PC-3 (cell line): ENCODE results near the gene ABLIM2.

Source experiments
- EZH2 ChIP-seq: fragments of 300-600 bp; sonication (generic); IDR thresholded peaks from one replicate; pipeline ENCODE4 v1.6.1; 2017; ENCODE audit warnings: antibody characterized with exemption, mild to moderate bottlenecking, low read length; ENCODE audit not compliant: unreplicated experiment
- TF ChIP-seq, protein P1 (sequence below): fragments of 300-600 bp; sonication (generic); conservative IDR thresholded peaks from 2 replicates; pipeline ENCODE4 v1.5.1; 2017; ENCODE audit warnings: antibody characterized with exemption, low read depth, mild to moderate bottlenecking, low read length

DNA sequence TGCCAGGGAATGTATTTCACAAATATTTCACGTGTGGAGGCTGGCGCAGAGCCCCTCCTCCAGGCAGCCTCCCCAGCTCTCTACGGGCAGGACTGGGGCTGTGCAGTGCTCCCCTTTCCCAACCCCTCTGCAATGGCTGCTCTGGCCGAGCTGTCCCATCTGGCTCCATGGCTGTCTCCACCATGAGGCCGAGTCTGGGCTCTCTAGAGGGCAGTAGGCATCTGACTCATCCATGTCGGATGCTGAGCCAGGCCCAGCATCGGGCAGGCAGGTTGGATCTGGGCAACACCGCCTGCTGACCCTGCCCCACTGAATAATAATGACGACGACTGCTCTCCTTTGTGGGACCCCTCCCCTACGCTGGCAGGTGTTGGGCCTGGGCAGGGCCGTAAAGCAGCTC is 29.5 kb upstream of the ABLIM2 start:
- TF ChIP-seq, protein P1, sequence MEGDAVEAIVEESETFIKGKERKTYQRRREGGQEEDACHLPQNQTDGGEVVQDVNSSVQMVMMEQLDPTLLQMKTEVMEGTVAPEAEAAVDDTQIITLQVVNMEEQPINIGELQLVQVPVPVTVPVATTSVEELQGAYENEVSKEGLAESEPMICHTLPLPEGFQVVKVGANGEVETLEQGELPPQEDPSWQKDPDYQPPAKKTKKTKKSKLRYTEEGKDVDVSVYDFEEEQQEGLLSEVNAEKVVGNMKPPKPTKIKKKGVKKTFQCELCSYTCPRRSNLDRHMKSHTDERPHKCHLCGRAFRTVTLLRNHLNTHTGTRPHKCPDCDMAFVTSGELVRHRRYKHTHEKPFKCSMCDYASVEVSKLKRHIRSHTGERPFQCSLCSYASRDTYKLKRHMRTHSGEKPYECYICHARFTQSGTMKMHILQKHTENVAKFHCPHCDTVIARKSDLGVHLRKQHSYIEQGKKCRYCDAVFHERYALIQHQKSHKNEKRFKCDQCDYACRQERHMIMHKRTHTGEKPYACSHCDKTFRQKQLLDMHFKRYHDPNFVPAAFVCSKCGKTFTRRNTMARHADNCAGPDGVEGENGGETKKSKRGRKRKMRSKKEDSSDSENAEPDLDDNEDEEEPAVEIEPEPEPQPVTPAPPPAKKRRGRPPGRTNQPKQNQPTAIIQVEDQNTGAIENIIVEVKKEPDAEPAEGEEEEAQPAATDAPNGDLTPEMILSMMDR, result 0 out of 2 replicates have a peak, but pooled peaks have one; percentile 9
- no peak for TF ChIP-seq EZH2
